Upper lobe of right lung (tissue), 1 donor: ENCODE results near the gene ITGAD. TPM values are rescaled to one million over a fixed set of nuclear protein-coding genes. Genes with fewer than 3 reads are reported as not detected.

ENCODE experiments used
- ATAC-seq: fragments of 200-7000 bp; cut with Tn5 transposase; one replicate; pipeline ENCODE4 v1.9.1; 2020; ENCODE audit warnings: mild to moderate bottlenecking, moderate library complexity
- DNase-seq: peaks from one replicate; pipeline ENCODE4 v3.0.0-alpha.2; 2020
- H3K27ac ChIP-seq: fragments of 200-600 bp; one replicate; pipeline ENCODE4 v1.8.0; 2022
- H3K27me3 ChIP-seq: fragments of 200-600 bp; one replicate; pipeline ENCODE4 v1.8.0; 2022; ENCODE audit warnings: mild to moderate bottlenecking
- H3K36me3 ChIP-seq: fragments of 200-600 bp; one replicate; pipeline ENCODE4 v1.8.0; 2022
- H3K4me1 ChIP-seq: fragments of 200-600 bp; one replicate; pipeline ENCODE4 v1.8.0; 2022
- H3K4me3 ChIP-seq: fragments of 200-600 bp; one replicate; pipeline ENCODE4 v1.8.0; 2022; ENCODE audit warnings: mild to moderate bottlenecking
- H3K9me3 ChIP-seq: fragments of 200-600 bp; one replicate; pipeline ENCODE4 v1.8.0; 2022
- intact Hi-C: fragments of 100-400 bp; cut with DNase I; formaldehyde crosslinking; loops from one replicate; pipeline ENCODE4 v1.11.0; 2022
- total RNA-seq: library from RNA; stranded (reverse); fragmentation: NEBNext Ultra II Directional; extraction: Animal tissue kit (Norgen Biotek cat#: 25700); gene quantifications from one replicate; pipeline ENCODE4 v1.2.1, GENCODE V29; 2021
- TF ChIP-seq, protein P1 (sequence below): fragments of 200-600 bp; IDR thresholded peaks from one replicate; pipeline ENCODE4 v1.8.0; 2022; ENCODE audit warnings: antibody characterized with exemption
- donor health status: DM: no; HTN: yes; CAD: no; lungs with severe emphysema.

Gene ITGAD
- total RNA-seq, 1 donor from 2014 or later = 0.20 TPM

DNA sequence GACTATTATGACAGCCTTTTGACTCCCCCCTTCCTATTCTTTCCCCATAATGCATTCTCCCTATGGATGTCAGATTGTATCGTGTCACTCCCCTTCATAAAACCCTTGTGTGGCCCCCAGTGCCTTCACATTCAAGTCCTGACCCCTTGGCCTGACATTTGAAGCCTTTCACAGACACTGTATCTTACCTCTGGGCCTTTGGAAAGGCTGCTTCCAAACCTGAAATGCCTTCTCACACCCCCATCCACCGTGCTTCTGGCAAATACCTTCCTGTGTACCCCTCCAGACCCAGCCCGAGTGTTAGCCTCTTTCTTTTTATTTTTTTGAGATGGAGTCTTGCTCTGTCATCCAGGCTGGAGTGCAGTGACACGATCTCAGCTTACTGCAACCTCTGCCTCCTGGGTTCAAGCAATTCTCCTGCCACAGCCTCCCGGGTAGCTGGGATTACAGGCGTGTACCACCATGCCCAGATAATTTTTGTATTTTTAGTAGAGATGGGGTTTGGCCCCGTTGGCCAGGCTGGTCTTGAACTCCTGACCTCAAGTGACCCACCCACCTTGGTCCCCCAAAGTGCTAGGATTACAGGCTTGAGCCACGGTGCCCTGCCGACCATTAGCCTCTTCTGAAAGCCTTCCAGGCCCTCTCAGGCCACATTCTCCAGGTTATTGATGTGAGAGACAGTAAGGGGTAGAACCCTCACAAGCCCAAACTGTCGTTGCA is 68.2 kb downstream of the ITGAD start:
- H3K36me3 ChIP-seq = peaks cover 29% of the 10 kb centered on the region
- no peaks in the 10 kb centered on the region for H3K9me3 ChIP-seq
- DNase-seq (peak; percentile 48), ATAC-seq (no peak)
- no peak overlapping the region for H3K27ac ChIP-seq
- H3K4me1 ChIP-seq = peaks cover 28% of the 10 kb centered on the region
- TF ChIP-seq, protein P1, sequence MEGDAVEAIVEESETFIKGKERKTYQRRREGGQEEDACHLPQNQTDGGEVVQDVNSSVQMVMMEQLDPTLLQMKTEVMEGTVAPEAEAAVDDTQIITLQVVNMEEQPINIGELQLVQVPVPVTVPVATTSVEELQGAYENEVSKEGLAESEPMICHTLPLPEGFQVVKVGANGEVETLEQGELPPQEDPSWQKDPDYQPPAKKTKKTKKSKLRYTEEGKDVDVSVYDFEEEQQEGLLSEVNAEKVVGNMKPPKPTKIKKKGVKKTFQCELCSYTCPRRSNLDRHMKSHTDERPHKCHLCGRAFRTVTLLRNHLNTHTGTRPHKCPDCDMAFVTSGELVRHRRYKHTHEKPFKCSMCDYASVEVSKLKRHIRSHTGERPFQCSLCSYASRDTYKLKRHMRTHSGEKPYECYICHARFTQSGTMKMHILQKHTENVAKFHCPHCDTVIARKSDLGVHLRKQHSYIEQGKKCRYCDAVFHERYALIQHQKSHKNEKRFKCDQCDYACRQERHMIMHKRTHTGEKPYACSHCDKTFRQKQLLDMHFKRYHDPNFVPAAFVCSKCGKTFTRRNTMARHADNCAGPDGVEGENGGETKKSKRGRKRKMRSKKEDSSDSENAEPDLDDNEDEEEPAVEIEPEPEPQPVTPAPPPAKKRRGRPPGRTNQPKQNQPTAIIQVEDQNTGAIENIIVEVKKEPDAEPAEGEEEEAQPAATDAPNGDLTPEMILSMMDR = no peak
- intact Hi-C loops = no loop called here
- no peaks in the 10 kb centered on the region for H3K27me3 ChIP-seq
- H3K4me3 ChIP-seq = no peak overlapping the region

DNA sequence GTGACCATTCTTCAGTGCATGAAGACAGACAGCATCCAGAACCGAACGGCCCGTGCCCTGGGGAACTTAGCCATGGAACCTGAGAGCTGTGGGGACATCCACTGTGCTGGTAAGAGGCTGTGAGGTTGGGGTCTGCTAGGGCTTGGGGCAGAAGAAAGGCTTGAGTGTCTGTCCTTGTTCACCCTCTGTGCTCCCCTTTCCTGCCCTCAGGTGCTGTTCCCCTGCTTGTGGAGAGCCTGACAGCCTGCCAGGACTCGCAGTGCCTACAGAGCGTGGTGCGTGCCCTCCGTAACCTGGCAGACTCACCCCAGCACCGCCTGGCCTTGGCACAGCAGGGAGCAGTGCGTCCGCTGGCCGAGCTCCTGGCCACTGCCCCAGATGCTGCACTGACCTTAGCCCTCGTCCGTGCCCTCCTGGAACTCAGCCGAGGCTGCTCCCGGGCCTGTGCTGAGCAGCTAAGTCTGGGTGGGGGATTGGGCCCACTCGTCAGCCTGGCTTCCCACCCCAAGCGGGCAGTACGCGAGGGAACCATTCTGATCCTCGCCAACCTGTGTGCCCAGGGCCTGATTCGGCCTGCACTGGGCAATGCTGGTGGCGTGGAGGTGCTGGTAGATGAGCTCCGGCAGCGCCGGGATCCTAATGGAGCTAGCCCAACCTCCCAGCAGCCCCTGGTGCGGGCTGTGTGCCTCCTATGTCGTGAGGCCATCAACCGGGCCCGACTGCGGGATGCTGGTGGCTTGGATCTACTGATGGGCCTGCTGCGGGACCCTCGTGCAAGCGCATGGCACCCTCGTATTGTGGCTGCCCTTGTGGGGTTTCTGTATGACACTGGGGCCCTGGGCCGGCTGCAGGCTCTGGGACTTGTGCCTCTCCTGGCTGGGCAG is 69.0 kb downstream of the ITGAD start:
- DNase-seq = peak; percentile 64
- Histone ChIP-seq H3K4me1 (peaks cover 20% of the 10 kb centered on the region), H3K27ac (no peak overlapping the region), H3K9me3 (no peaks in the 10 kb centered on the region), H3K27me3 (no peaks in the 10 kb centered on the region), H3K36me3 (peaks cover 29% of the 10 kb centered on the region), H3K4me3 (no peak overlapping the region)
- TF ChIP-seq, protein P1 = no peak
- no peak for ATAC-seq
- intact Hi-C loops = no loop called here

DNA sequence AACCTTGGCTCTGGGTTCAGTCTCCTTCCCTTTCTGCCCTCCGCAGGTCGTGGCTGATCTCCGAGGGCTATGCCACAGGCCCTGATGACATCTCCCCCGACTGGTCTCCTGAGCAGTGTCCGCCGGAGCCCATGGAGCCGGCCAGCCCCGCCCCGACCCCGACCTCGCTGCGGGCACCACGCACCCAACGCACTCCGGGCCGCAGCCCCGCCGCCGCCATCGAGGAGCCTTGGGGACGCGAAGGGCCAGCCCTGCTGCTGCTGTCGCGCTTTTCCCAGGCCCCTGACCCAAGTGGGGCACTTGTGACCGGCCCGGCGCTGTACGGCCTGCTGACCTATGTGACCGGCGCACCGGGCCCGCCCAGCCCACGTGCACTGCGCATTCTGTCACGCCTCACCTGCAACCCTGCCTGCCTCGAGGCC is 71.2 kb downstream of the ITGAD start:
- DNase-seq = peak; percentile 63
- intact Hi-C loops = no loop called here

DNA sequence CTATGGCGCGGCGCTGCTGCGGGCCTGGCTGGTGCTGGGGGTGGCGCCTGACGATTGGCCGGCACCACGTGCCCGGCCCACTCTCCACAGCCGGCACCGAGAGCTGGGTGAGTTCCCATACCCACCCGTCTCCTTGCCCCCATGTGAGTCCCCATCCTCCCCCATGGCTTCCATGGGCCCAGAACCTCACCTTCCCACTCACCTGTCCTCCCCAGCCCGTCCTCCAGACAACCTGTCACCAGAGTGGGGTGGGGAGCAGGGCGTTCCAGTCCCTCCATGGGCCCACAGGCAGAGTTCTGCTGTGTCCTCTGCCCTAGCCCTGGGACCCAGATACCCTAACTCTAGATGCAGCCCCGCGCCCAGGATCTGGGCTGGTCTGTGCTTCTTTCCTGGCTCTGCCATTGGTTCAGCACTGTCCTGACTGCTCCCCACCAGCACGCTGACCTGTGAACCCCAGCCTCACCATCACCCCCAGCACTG is 71.7 kb downstream of the ITGAD start:
- ATAC-seq = no peak
- intact Hi-C loops = no loop called here
- peak; percentile 60 for DNase-seq
- peaks cover 29% of the 10 kb centered on the region for H3K36me3 ChIP-seq
- no peaks in the 10 kb centered on the region for H3K9me3 ChIP-seq
- H3K4me3 ChIP-seq = no peak overlapping the region
- TF ChIP-seq, protein P1 = no peak
- H3K4me1 ChIP-seq = peaks cover 11% of the 10 kb centered on the region
- no peak overlapping the region for H3K27ac ChIP-seq
- H3K27me3 ChIP-seq = no peaks in the 10 kb centered on the region

More for the DNA sequence above, 71.2 kb downstream of the ITGAD start:
- Histone ChIP-seq H3K9me3 (no peaks in the 10 kb centered on the region), H3K4me3 (no peak overlapping the region), H3K27me3 (no peaks in the 10 kb centered on the region), H3K27ac (no peak overlapping the region), H3K4me1 (peaks cover 11% of the 10 kb centered on the region), H3K36me3 (peaks cover 29% of the 10 kb centered on the region)
- no peak for ATAC-seq
- TF ChIP-seq, protein P1 = no peak

DNA sequence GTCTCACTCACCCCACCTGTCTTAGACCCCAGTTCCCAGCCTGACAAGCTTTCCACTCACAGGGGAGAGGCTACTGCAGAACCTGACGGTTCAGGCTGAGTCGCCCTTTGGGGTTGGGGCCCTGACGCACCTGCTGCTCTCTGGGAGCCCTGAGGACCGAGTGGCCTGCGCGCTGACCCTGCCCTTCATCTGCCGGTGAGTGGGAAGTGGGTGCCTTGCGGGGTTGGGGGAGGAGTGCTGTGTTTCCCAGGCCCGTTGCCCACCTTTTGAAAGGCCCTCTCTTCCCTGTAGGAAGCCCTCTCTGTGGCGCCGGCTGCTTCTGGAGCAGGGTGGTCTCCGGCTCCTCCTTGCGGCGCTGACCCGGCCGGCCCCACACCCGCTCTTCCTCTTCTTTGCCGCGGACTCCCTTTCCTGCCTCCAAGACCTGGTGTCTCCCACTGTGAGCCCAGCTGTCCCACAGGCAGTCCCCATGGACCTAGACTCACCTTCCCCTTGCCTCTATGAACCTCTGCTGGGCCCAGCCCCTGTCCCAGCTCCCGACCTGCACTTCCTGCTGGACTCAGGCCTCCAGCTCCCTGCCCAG is 72.7 kb downstream of the ITGAD start:
- H3K27me3 ChIP-seq = no peaks in the 10 kb centered on the region
- H3K4me3 ChIP-seq = no peak overlapping the region
- H3K4me1 ChIP-seq = peaks cover 3% of the 10 kb centered on the region
- H3K36me3 ChIP-seq = peaks cover 29% of the 10 kb centered on the region
- H3K9me3 ChIP-seq = no peaks in the 10 kb centered on the region
- ATAC-seq = no peak
- DNase-seq = no peak
- intact Hi-C loops = no loop called here
- H3K27ac ChIP-seq = no peak overlapping the region
- TF ChIP-seq, protein P1 = no peak
